Measurements from ENCODE around the gene LCE6A. TPM values are rescaled to one million over a fixed set of nuclear protein-coding genes. Genes with fewer than 3 reads are reported as not detected.

The LCE6A gene
- total and polyA plus RNA-seq, 9 of the 15 experiments (the other 6 are each of a cell fraction or from before 2014, with no cell fraction given), result not detected

- no peak within 1 kb of the TSS for H3K4me3 ChIP-seq
- H3K9me1 ChIP-seq (ENCODE audit: control insufficient read depth, insufficient read depth, low read length), result no peaks in the 10 kb centered on the region
- ChIA-PET CTCF (ENCODE audit: low intra/inter-chr PET ratio) (no interaction called here), POLR2A (interaction anchor here (1.1 kb wide), 1 partner anchor 10 kb away, joined by 3 read pairs; no protein-coding TSS in a partner anchor)
- no peak for FAIRE-seq
- TF ChIP-seq, protein P1, sequence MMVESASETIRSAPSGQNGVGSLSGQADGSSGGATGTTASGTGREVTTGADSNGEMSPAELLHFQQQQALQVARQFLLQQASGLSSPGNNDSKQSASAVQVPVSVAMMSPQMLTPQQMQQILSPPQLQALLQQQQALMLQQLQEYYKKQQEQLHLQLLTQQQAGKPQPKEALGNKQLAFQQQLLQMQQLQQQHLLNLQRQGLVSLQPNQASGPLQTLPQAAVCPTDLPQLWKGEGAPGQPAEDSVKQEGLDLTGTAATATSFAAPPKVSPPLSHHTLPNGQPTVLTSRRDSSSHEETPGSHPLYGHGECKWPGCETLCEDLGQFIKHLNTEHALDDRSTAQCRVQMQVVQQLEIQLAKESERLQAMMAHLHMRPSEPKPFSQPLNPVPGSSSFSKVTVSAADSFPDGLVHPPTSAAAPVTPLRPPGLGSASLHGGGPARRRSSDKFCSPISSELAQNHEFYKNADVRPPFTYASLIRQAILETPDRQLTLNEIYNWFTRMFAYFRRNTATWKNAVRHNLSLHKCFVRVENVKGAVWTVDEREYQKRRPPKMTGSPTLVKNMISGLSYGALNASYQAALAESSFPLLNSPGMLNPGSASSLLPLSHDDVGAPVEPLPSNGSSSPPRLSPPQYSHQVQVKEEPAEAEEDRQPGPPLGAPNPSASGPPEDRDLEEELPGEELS (CRISPR knock-in tag; IDR thresholded peaks at IDR 0.05; ENCODE audit: borderline replicate concordance), result no peak
- TF ChIP-seq MYNN (IDR thresholded peaks at IDR 0.05) (no peak), MYNN (CRISPR knock-in tag; IDR thresholded peaks at IDR 0.05) (no peak), ZBTB34 (CRISPR knock-in tag; IDR thresholded peaks at IDR 0.05) (no peak), HEY1 (CRISPR knock-in tag; IDR thresholded peaks at IDR 0.05; ENCODE audit: borderline replicate concordance) (no peak), NFIX (CRISPR knock-in tag; IDR thresholded peaks at IDR 0.05; ENCODE audit: low read depth) (no peak)
- no peaks in the 10 kb centered on the region for H3K36me3 ChIP-seq (ENCODE audit: control insufficient read depth, insufficient read depth, low read length)
- no TSS peak for BruUV-seq (replicated peaks)
- H3K27ac ChIP-seq (ENCODE audit: extremely low read depth, low read depth, low read length), result no peak within 1 kb of the TSS
- no peak within 1 kb of the TSS for H3K9ac ChIP-seq (ENCODE audit: insufficient read depth in 1 of 2, low read depth in 2 of 2, low read length in 2 of 2)
- no peaks in the 10 kb centered on the region for H3K79me2 ChIP-seq (ENCODE audit: control insufficient read depth, insufficient read depth, low read length)
- no peaks in the 10 kb centered on the region for H4K20me1 ChIP-seq (replicated peaks; ENCODE audit: control insufficient read depth, insufficient read depth, low read length)
- no peak within 1 kb of the TSS for H2AFZ ChIP-seq (ENCODE audit: low read depth, low read length)
- WGBS (ENCODE audit: insufficient coverage, low coverage, missing lambda C conversion rate), result 0% methylated on average over 2 of the region's 2 CpGs
- intact Hi-C loops (cut with micrococcal nuclease), result no loop called here
- ATAC-seq, result no peak
- DNase-seq (ENCODE audit: extremely low read depth in 1 of 4, low spot score in 3 of 4), result no peak
- H3K27me3 ChIP-seq (ENCODE audit: control insufficient read depth in 2 of 2, insufficient read depth in 2 of 2, low read length in 2 of 2), result no peaks in the 10 kb centered on the region
- in situ Hi-C loops (cut with MboI), result no loop called here
- no peak within 1 kb of the TSS for H3K4me2 ChIP-seq (ENCODE audit: insufficient read depth, low read length)
- H3K9me3 ChIP-seq (replicated peaks; ENCODE audit: control insufficient read depth, insufficient read depth, low read depth, low read length), result no peaks in the 10 kb centered on the region
- no peaks in the 10 kb centered on the region for H3K4me1 ChIP-seq (replicated peaks in 1 of 2; ENCODE audit: control insufficient read depth in 2 of 2, insufficient read depth in 2 of 2, low read length in 2 of 2)
Observed at GRCh38 chr1:152827173-152827572, 15.5 kb upstream of the LCE6A start, which contains the start of gene LCE1A. Gene LCE1A, plus strand, starts transcription at chr1:152827473. Its CDS starts 0 bp downstream, at chr1:152827473.
